HG03175 (cell line): Measurements from ENCODE around the gene ITPR2.
A peak's percentile ranks its signal among the peaks of the same experiment; 100 is the strongest.

ENCODE experiments used
- ATAC-seq: cut with Tn5 transposase; IDR thresholded peaks from one replicate; pipeline ENCODE4 v1.9.1; 2021; ENCODE audit warnings: mild to moderate bottlenecking, moderate library complexity; ENCODE audit not compliant: unreplicated experiment

ITPR2 gene

GRCh38 chr12:26372866-26373265, 460.1 kb downstream of the ITPR2 start:
- ATAC-seq = no peak

- ATAC-seq = no peak
Observed at GRCh38 chr12:26370098-26370497, 462.9 kb downstream of the ITPR2 start.

- no peak for ATAC-seq
Observed at GRCh38 chr12:26369588-26369987, 463.4 kb downstream of the ITPR2 start.

- no peak for ATAC-seq
Observed at GRCh38 chr12:26367991-26368730, 464.8 kb downstream of the ITPR2 start.

- no peak for ATAC-seq
Observed at GRCh38 chr12:26361964-26362363, 471.0 kb downstream of the ITPR2 start.

GRCh38 chr12:26360062-26360461, 472.9 kb downstream of the ITPR2 start:
- ATAC-seq = no peak

- no peak for ATAC-seq
Observed at GRCh38 chr12:26359576-26359975, 473.4 kb downstream of the ITPR2 start.

- ATAC-seq = no peak
Observed at GRCh38 chr12:26358651-26359050, 474.3 kb downstream of the ITPR2 start.

- no peak for ATAC-seq
Observed at GRCh38 chr12:26347300-26347699, 485.7 kb downstream of the ITPR2 start.

GRCh38 chr12:26346736-26347135, 486.3 kb downstream of the ITPR2 start:
- no peak for ATAC-seq

- no peak for ATAC-seq
Observed at GRCh38 chr12:26345471-26346003, 487.5 kb downstream of the ITPR2 start.

GRCh38 chr12:26341491-26341890, 491.5 kb downstream of the ITPR2 start:
- no peak for ATAC-seq

- ATAC-seq = no peak
Observed at GRCh38 chr12:26340649-26341048, 492.3 kb downstream of the ITPR2 start.

- no peak for ATAC-seq
Observed at GRCh38 chr12:26339976-26340375, 493.0 kb downstream of the ITPR2 start.

GRCh38 chr12:26338586-26339572, 494.1 kb downstream of the ITPR2 start:
- ATAC-seq = no peak

- no peak for ATAC-seq
Observed at GRCh38 chr12:26335651-26336050, 497.3 kb downstream of the ITPR2 start.

GRCh38 chr12:26334621-26335124, 498.3 kb downstream of the ITPR2 start:
- no peak for ATAC-seq

- no peak for ATAC-seq
Observed at GRCh38 chr12:26331960-26332359, 501.0 kb downstream of the ITPR2 start.

GRCh38 chr12:26331136-26331535, 501.9 kb downstream of the ITPR2 start:
- no peak for ATAC-seq

- ATAC-seq = peak; percentile 77
Observed at GRCh38 chr12:26327975-26328644, 504.9 kb downstream of the ITPR2 start.

- no peak for ATAC-seq
Observed at GRCh38 chr12:26323673-26324072, 509.3 kb downstream of the ITPR2 start.
